Trophoblast cell (in vitro differentiated cells and primary cell): ENCODE measurements around the gene MVD.
A peak's percentile ranks its signal among the peaks of the same experiment; 100 is the strongest.

Source experiments
- DNase-seq, 2 donors: peaks; one replicate each; pipeline ENCODE4 v3.0.0-alpha.2; 2016
- H2AFZ ChIP-seq: 2 replicates; pipeline ENCODE4 v1.6.1; 2013; ENCODE audit warnings: low read length, moderate library complexity, mild to moderate bottlenecking; ENCODE audit not compliant: insufficient read depth, poor library complexity
- H2AK5ac ChIP-seq: 2 replicates; pipeline ENCODE4 v1.6.1; 2013; ENCODE audit warnings: mild to moderate bottlenecking, low read length
- H2BK120ac ChIP-seq: 2 replicates; pipeline ENCODE4 v1.6.1; 2013; ENCODE audit warnings: low read length, mild to moderate bottlenecking, moderate library complexity; ENCODE audit not compliant: insufficient read depth, poor library complexity
- H2BK12ac ChIP-seq: 2 replicates; pipeline ENCODE4 v1.6.1; 2013; ENCODE audit warnings: mild to moderate bottlenecking, low read length, moderate library complexity
- H2BK5ac ChIP-seq: 2 replicates; pipeline ENCODE4 v1.6.1; 2013; ENCODE audit warnings: low read length, low read depth, moderate library complexity, mild to moderate bottlenecking; ENCODE audit not compliant: poor library complexity
- H3K14ac ChIP-seq: 2 replicates; pipeline ENCODE4 v1.6.1; 2013; ENCODE audit warnings: mild to moderate bottlenecking, low read length
- H3K18ac ChIP-seq: 2 replicates; pipeline ENCODE4 v1.6.1; 2013; ENCODE audit warnings: mild to moderate bottlenecking, low read length
- H3K23ac ChIP-seq: 2 replicates; pipeline ENCODE4 v1.6.1; 2013; ENCODE audit warnings: low read length
- H3K27ac ChIP-seq: 2 replicates; pipeline ENCODE4 v1.5.1; 2013; ENCODE audit warnings: low read depth, mild to moderate bottlenecking, inconsistent platforms, low read length, moderate library complexity
- H3K27me3 ChIP-seq: 2 replicates; pipeline ENCODE4 v1.6.1; 2013; ENCODE audit warnings: inconsistent platforms, mild to moderate bottlenecking, low read length, moderate library complexity; ENCODE audit not compliant: insufficient read depth
- H3K36me3 ChIP-seq, 2 experiments: 1 replicate in 1 of 2; 2 replicates in 1 of 2; pipeline ENCODE4 v1.6.1; 2013; ENCODE audit warnings: low read length in 2 of 2, mild to moderate bottlenecking in 2 of 2, moderate library complexity in 1 of 2; ENCODE audit not compliant: insufficient read depth in 2 of 2, control insufficient read depth in 1 of 2
- H3K4ac ChIP-seq: 2 replicates; pipeline ENCODE4 v1.6.1; 2013; ENCODE audit warnings: low read depth, mild to moderate bottlenecking, low read length, moderate library complexity
- H3K4me1 ChIP-seq, 2 experiments: 1 replicate in 1 of 2; 2 replicates in 1 of 2; pipeline ENCODE4 v1.6.1; 2013; ENCODE audit warnings: low read length in 2 of 2, mild to moderate bottlenecking in 2 of 2, moderate library complexity in 1 of 2; ENCODE audit not compliant: insufficient read depth in 2 of 2, control insufficient read depth in 1 of 2
- H3K4me2 ChIP-seq: 2 replicates; pipeline ENCODE4 v1.6.1; 2013; ENCODE audit warnings: inconsistent platforms, mild to moderate bottlenecking, low read length, moderate library complexity
- H3K4me3 ChIP-seq: 2 replicates; pipeline ENCODE4 v1.5.1; 2013; ENCODE audit warnings: mild to moderate bottlenecking, low read depth, low read length, inconsistent platforms
- H3K79me1 ChIP-seq: one replicate; pipeline ENCODE4 v1.6.1; 2013; ENCODE audit warnings: low read length
- H3K79me2 ChIP-seq: 2 replicates; pipeline ENCODE4 v1.6.1; 2013; ENCODE audit warnings: low read length, mild to moderate bottlenecking; ENCODE audit not compliant: control insufficient read depth, insufficient read depth, poor library complexity
- H3K9ac ChIP-seq: 2 replicates; pipeline ENCODE4 v1.6.1; 2013; ENCODE audit warnings: mild to moderate bottlenecking, low read length
- H3K9me3 ChIP-seq: 2 replicates; pipeline ENCODE4 v1.6.1; 2013; ENCODE audit warnings: low read depth, mild to moderate bottlenecking, control low read depth, inconsistent platforms, low read length; ENCODE audit not compliant: insufficient read depth
- H4K12ac ChIP-seq: 2 replicates; pipeline ENCODE4 v1.6.1; 2013; ENCODE audit warnings: low read depth, mild to moderate bottlenecking, low read length, moderate library complexity
- H4K8ac ChIP-seq: 2 replicates; pipeline ENCODE4 v1.6.1; 2013; ENCODE audit warnings: low read depth, mild to moderate bottlenecking, low read length, moderate library complexity
- H4K91ac ChIP-seq: one replicate; pipeline ENCODE4 v1.6.1; 2013; ENCODE audit warnings: low read depth, mild to moderate bottlenecking, low read length, moderate library complexity
- WGBS: extraction: QIAGEN DNeasy Blood & Tissue Kit; methylation state at CpG from one replicate; pipeline ENCODE4 v1.1.7; 2013; ENCODE audit warnings: missing lambda C conversion rate; ENCODE audit not compliant: insufficient read length, insufficient coverage; ENCODE audit errors: extremely low coverage; 5-methylcytosine and 5-hydroxymethylcytosine counted together

The MVD gene

GRCh38 chr16:88629835-88630234 lies 33.1 kb downstream of the MVD start:
- no CpG with 5 or more reads among the region's 9 CpGs for WGBS
- Histone ChIP-seq H3K79me1 (peaks cover 11% of the 10 kb centered on the region), H3K79me2 (no peaks in the 10 kb centered on the region), H2BK120ac (no peak overlapping the region), H2AK5ac (no peak overlapping the region), H3K23ac (no peak overlapping the region), H4K12ac (no peak overlapping the region), H3K14ac (no peak overlapping the region), H3K4me3 (no peak overlapping the region), H4K91ac (no peak overlapping the region), H3K36me3 (peaks cover 63 to 67% of the 10 kb centered on the region in 2 experiments), H3K18ac (no peak overlapping the region), H3K4ac (no peak overlapping the region), H3K27me3 (no peaks in the 10 kb centered on the region), H2BK5ac (no peak overlapping the region), H3K9me3 (no peaks in the 10 kb centered on the region), H2BK12ac (no peak overlapping the region), H2AFZ (no peak overlapping the region), H3K9ac (no peak overlapping the region), H4K8ac (no peak overlapping the region), H3K27ac (no peak overlapping the region), H3K4me1 (peaks cover 13 to 14% of the 10 kb centered on the region in 2 experiments), H3K4me2 (no peak overlapping the region)
- DNase-seq = no peak

- no peak overlapping the region for H3K4ac ChIP-seq
- H2AFZ ChIP-seq = no peak overlapping the region
- no peaks in the 10 kb centered on the region for H3K79me1 ChIP-seq
- H3K4me2 ChIP-seq = no peak overlapping the region
- H4K91ac ChIP-seq = no peak overlapping the region
- H3K18ac ChIP-seq = no peak overlapping the region
- peaks cover under 1 to 2% of the 10 kb centered on the region in 2 experiments for H3K4me1 ChIP-seq
- no peak overlapping the region for H3K27ac ChIP-seq
- H4K12ac ChIP-seq = no peak overlapping the region
- no peak overlapping the region for H3K14ac ChIP-seq
- H3K36me3 ChIP-seq = peaks cover 76 to 80% of the 10 kb centered on the region in 2 experiments
- no peak overlapping the region for H2BK12ac ChIP-seq
- H3K9me3 ChIP-seq = no peaks in the 10 kb centered on the region
- H3K4me3 ChIP-seq = no peak overlapping the region
- H3K23ac ChIP-seq = no peak overlapping the region
- peak in 1 of 2 donors; percentile 16 for DNase-seq
- WGBS = no CpG with 5 or more reads among the region's 12 CpGs
- no peaks in the 10 kb centered on the region for H3K79me2 ChIP-seq
- no peak overlapping the region for H2BK120ac ChIP-seq
- H4K8ac ChIP-seq = peak overlapping the region; percentile 6
- H2BK5ac ChIP-seq = no peak overlapping the region
- H3K9ac ChIP-seq = no peak overlapping the region
- H3K27me3 ChIP-seq = no peaks in the 10 kb centered on the region
- H2AK5ac ChIP-seq = no peak overlapping the region
Observed at GRCh38 chr16:88628512-88628974, 34.3 kb downstream of the MVD start.

DNA sequence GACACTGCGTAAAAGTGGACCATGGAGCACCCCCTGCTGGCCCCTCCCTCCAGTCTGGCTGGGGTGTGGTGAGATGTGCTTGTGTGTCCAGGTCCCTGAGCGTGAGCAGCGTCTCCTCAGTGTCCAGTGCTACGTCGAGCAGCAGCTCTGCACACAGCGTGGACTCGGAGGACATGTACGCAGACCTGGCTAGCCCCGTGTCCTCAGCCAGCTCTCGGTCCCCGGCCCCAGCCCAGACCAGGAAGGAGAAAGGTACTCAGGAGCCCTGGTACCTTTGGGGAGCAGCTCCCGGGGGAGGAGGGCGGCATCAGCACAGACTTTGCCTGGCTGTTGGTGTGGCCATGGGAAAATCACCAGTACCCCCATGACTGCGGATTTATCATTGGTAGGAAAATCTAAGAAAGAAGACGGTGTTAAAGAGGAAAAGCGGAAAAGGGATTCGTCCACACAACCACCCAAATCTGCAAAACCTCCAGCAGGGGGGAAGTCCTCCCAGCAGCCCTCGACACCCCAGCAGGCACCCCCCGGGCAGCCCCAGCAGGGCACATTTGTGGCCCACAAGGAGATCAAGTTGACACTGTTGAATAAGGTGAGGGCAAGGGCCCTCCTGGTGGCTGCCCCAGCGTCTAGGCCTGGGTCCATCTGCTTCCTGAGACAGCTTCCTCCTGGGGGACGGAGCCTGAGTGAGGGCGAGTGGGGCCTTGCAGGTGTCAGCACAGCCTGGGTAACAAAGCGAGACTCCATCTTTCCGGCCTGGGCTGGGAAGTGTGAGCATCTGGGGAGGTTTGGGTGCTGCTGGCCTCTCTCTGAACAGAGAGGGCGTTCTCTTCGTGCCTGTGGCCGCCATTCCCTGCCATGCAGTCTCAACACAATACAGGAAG lies 35.1 kb downstream of the MVD start:
- Histone ChIP-seq H3K9ac (no peak overlapping the region), H4K12ac (no peak overlapping the region), H3K4me3 (no peak overlapping the region), H2BK5ac (no peak overlapping the region), H2BK120ac (no peak overlapping the region), H2AFZ (no peak overlapping the region), H2AK5ac (no peak overlapping the region), H3K4ac (no peak overlapping the region), H3K14ac (no peak overlapping the region), H3K27ac (no peak overlapping the region), H3K23ac (no peak overlapping the region), H3K27me3 (no peaks in the 10 kb centered on the region), H2BK12ac (no peak overlapping the region), H3K4me1 (no peaks in the 10 kb centered on the region), H3K4me2 (no peak overlapping the region), H3K18ac (no peak overlapping the region), H3K79me2 (no peaks in the 10 kb centered on the region), H4K8ac (no peak overlapping the region), H4K91ac (no peak overlapping the region), H3K36me3 (peaks cover 80 to 82% of the 10 kb centered on the region in 2 experiments), H3K79me1 (no peaks in the 10 kb centered on the region), H3K9me3 (no peaks in the 10 kb centered on the region)
- DNase-seq = no peak
- WGBS = no CpG with 5 or more reads among the region's 27 CpGs

DNA sequence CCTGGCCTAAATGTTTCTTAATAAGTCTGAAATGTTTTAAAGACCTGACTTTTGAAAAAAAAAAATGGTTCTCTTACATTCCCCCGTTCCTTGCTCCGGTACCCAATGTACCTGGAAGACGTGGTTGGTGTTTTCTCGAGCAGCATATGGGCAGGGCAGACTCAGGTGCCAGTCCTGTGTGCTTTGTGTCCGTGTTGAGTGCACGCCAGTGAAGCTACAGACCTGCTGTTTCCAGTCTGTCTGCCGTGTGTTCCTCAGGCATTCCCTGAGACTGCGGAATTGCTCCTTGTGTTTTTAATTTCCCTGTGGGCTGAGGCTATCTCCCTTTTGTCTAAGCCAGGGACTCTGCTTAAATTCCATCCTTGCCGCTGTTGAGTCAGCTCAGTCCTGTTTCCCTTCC lies 36.2 kb downstream of the MVD start:
- no peak overlapping the region for H2BK120ac ChIP-seq

More for the DNA sequence above, 36.2 kb downstream of the MVD start:
- no peak overlapping the region for H3K4me2 ChIP-seq
- H3K79me1 ChIP-seq = no peaks in the 10 kb centered on the region
- H2BK12ac ChIP-seq = no peak overlapping the region
- H3K4me1 ChIP-seq = no peaks in the 10 kb centered on the region
- H2AFZ ChIP-seq = no peak overlapping the region
- no peak overlapping the region for H2BK5ac ChIP-seq
- H3K27ac ChIP-seq = no peak overlapping the region
- no peak overlapping the region for H2AK5ac ChIP-seq
- peaks cover 81 to 82% of the 10 kb centered on the region in 2 experiments for H3K36me3 ChIP-seq
- no CpG with 5 or more reads among the region's 9 CpGs for WGBS
- no peak overlapping the region for H3K9ac ChIP-seq
- H3K4ac ChIP-seq = no peak overlapping the region
- H4K91ac ChIP-seq = no peak overlapping the region
- no peak overlapping the region for H3K18ac ChIP-seq
- H4K8ac ChIP-seq = no peak overlapping the region
- no peak overlapping the region for H3K23ac ChIP-seq
- no peak for DNase-seq
- no peaks in the 10 kb centered on the region for H3K79me2 ChIP-seq
- no peaks in the 10 kb centered on the region for H3K9me3 ChIP-seq
- no peak overlapping the region for H3K4me3 ChIP-seq
- H3K27me3 ChIP-seq = no peaks in the 10 kb centered on the region
- H4K12ac ChIP-seq = no peak overlapping the region
- H3K14ac ChIP-seq = no peak overlapping the region
